HG02943 (cell line): Measurements from ENCODE around the gene LENG9.

ENCODE experiments used
- ATAC-seq: cut with Tn5 transposase; IDR thresholded peaks from one replicate; pipeline ENCODE4 v1.9.1; 2021; ENCODE audit warnings: mild to moderate bottlenecking, low read depth, moderate library complexity; ENCODE audit not compliant: unreplicated experiment

LENG9 gene

DNA sequence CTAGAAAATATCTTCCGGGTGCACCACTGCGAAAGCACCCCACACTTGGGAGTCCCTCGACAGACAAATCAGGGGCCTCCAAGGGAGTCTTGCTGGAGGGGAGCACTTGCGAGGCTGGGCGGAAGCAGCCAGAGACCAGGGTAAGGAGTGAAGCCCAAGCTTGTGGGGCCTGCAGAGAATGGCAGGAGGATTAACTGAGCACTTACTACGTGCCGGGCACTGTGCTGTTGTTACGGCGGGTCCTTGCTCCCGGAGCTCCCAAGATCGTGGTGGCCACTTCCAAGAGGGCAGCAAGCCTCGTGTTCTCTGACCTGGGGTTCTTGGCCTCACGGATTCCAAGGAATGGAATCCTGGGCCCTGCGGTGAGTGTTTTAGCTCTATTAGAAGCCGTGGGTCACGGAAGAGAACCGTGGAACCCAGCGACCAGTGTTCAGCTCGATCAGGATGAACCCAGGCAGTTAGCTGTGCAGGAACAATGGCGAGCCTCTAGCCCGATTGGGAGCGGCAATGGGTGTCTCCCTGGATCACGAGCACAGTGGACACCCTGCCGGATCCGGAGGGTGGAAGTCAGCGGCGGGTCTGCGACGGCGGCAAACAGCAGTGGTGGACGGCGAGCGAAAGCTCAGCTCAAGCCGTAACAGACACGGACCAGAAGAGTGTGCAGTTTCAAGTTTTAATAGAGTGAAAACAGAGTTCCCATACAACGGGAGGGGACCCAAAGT is 38.8 kb downstream of the LENG9 start:
- ATAC-seq: no peak

DNA sequence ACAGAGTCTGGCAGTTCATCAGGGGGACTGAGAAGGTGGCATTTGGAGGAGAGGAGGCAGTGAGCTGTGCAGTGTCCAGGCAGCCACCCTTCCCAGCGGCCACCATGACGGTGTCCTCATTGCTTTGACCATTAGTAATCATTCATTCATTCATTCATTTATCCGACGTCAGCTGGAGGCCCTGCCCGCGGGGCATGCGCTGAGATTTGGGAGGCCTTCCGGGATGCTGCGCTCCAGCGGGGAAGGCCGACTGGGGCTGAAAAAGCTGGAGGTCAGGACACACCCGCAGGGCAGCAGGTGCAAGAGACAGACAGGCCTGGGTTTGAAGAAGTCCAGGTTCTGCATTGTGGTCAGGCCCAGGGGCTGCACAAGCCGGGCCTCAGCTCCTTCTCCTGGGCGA is 39.4 kb downstream of the LENG9 start:
- no peak for ATAC-seq

DNA sequence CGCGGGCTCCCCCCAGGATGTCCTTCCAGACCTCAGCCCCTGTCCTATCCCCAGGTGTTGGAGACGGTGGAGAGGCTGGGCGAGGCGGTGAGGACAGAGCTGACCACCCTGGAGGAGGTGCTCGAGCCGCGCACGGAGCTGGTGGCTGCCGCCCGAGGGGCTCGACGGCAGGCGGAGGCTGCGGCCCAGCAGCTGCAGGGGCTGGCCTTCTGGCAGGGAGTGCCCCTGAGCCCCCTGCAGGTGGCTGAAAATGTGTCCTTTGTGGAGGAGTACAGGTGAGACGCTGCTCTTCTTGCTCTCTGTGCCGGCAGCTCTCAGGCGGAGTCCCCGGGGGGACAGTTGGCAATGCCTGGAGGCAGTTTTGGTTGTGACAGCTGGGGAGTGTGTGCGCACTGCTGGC is 41.4 kb downstream of the LENG9 start:
- ATAC-seq: no peak

DNA sequence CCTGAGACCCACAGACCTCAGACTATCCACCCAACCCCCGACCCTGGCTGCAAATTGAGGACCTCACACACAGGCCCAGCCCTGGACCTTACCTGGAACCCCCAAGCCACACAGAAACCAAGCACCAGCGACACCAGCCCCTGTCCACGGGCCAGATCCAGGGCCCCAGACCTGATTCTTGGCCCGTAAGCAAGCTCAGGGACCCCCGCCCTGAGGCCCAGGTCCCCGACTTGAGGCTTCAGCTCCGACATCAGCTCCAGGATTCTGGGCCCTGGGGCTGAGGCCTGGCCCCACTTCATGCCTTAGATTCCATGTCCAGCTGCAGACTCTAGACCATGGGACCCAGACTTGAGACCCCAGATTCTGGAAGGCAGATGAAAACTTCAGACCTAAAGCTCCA is 42.1 kb downstream of the LENG9 start:
- ATAC-seq: no peak

DNA sequence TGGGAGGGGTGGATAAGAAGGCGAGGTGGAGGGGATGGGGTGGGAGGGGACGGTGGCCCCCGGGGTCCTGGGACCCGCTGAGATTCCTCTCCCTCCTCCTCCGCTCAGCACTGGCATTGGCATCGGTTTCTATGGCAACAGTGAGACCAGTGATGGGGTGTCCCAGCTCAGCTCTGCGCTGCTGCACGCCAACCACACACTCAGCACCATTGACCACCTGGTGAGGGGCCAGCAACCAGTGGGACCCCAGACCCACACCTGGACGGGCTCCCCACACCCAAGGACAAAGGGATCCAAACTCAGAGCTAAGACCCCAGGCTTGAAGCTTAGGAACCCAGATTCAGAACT is 42.4 kb downstream of the LENG9 start:
- ATAC-seq: no peak

DNA sequence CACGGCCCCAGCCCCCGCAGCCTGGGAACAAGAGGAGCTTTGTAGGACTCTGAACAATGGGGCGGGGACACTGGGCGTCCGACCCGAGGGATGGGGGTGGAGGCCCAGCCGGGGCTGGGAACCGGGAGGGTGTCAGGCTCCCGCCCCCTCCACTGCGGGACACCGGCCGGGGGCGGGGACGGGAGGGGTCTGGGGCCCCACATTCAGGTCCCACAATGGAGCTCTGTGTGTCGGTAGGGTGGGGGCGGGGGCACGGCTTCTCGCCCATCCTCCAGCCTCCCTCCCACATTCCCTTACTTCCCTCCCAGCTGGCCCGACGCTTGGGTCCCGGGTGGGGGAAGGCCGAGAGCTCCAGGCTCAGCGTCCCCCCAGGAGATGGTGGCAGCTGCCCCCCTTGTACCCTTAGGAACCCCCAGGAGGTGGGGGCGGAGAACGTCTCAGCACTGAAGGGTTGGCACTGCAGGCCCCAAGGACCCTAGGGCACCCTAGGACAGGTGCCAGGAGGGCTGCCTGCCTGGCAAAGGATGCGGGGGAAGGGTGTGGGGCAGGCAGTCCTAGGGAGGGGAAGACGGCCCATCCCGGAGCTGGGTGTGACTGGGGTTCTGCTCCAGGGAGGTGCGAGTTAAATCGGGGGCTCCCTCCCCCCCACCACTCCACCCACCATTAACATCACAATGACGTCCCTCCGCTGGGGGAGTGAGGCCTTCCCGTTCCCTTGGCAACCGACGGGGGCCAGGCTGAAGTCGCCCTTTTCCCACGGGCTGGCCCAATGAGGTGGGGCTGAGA is 43.0 kb downstream of the LENG9 start:
- no peak for ATAC-seq

DNA sequence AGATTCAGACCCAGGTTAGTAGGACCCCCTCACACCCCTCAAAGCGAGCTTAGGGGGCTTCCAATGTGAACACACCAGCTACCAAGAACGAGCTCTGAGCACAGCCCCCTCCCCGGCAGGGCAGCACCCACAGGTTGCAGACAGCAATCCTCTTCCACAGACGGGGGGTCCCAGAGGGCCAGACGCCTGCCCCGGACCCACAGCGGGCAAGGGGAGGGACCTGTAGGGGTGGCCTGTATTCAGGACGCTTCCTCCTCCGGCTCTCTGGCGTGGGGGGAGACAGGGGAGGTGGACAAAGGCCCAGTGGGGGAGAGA is 43.6 kb downstream of the LENG9 start:
- ATAC-seq: no peak

DNA sequence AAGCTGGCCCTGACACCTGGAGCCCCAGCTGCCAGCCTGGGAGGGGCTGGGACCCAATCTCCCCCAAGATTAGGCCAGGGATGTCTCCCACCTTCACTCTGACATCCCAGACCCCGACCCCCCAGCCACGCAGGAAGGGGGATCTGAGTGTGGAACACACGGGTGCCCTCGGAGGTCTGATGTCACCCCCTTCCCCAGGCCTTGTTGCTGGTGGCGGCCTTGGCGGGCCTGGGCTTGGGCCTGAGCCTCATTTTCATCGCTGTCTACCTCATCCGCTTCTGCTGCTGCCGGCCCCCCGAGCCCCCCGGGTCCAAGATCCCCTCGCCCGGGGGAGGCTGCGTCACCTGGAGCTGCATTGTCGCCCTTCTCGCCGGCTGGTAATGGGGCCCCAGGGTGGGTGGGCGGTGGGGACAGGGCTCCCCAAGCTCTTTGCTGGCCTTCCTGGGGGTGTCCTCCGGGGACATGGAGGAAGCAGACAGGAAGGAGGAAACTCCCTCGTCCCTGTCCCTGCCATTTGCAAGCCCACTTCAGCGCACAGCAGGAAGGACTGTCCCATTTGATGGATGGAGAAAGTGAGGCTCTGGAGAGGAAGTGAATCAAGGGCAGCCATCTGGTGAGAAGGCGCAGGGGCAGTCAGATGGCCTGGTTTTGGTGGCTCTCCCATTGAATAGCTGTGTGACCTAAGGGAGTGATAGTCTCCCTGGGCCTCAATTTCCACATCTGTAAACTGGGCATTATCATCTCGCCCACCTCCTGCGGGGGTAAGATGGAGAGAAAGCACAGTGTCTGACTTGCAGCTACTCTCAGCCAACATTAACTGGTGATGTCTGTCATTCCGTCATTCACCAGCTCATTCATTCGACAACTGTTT is 44.4 kb downstream of the LENG9 start:
- ATAC-seq: no peak

DNA sequence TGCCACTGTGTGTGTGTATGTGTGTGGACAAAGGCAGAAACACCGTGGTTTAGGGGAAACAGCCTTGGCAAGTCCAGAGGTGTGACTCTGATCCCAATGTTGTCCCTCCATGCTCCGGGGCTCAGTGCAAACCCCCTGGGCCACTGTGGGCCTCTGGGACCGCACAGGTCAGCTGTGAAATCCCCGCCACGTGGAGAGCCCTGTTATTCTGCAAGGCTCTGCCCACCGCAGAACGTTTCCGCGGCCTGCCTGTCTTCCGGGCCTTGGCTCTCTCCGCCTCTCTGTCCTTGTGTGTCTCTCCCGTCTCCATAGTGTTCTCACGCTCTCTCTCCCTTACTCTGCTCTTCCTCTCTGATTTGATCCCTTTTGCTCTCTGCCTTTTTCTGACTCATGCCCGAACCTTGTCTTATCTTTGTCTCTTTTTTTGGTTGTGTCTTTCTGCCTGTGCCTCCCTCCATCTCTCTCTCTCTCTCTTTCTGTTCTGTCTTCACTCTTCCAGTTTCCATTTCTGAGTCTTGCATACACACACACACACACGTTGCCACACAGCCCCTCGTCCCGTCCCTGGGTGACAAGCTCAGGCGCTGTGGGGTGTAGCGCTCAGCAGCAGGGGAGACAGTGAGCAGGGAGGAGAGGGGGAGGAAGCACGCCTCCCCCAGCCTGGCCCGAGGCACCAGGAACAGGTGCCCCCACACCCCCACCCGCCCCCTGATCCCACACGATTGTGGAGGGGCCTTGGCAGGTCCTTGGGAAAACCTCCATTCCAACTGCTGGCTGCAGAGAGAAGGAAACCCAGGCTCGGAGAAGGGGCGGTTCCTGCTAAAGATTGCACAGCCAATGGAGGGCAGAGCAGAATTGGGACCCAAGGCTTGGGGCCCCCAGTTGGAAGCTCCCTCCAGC is 45.3 kb downstream of the LENG9 start:
- no peak for ATAC-seq

DNA sequence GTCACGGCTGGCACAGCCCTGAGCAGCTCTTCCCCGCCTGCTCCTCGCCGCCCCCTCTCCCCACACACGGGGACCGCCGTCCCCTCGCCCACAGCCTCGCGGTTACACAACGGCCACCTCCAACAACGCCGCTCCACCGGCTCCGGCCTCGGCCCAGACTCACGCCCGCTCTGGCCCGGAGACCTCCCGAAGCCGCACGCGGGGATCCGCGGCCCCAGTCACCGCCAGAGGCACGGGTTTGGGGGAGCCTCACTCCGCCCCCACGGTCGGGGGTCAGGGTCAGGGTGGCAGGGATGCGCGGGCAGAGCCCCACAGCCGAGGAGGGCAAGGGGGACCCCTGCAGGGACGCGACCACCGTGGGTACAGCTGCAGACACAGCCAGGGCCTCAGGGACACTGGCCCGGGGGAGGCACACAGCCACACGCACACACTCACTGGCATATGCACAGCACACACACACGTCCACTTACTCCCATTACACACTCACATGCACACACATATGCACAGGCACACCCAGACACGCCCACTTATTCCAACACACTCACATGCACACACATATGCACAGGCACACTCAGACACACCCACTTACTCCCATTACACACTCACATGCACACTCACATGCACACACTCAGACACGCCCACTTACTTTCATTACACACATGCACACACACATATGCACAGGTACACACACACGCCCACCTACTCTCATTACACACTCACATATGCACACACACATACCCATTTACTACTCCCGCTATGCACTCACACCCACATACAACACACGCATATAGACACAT is 46.7 kb downstream of the LENG9 start:
- no peak for ATAC-seq

DNA sequence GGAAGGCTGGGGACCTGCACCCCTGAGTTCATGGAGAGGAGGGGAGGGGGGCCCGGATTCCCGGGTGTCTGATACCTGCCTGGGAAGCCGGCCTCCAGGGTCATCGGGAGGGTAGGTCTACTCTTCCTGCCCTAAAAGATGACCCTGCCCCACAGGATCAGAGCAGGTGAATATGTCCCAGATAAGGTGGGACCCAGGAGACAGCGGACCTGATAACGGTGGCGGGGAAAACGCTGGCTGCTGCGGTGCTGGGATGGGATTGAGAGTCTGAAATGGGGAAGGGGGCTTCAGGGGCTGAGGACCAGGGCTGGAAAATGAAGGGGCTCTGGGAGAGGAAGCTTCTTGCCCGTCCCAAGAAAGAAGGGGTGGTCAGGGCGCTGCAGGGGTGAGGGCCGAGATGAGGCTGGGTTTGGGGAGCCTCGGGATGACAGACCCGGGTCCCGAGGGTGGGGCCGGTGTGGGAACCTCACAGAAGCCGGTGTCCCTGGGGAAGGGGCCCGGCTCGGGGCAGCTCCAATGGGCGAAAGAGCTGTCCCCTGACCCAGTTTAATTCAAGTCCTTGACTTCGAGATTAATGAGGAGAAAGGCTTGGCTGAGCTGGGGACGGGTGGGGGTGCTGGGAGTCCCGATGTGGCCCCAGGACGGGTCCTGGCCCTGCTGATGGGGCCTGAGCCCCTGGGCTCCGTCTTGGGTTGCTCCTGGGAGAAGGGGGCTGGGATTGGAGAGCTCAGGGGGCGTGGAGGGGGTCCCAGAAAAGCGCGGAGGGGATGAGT is 47.5 kb downstream of the LENG9 start:
- ATAC-seq: no peak

DNA sequence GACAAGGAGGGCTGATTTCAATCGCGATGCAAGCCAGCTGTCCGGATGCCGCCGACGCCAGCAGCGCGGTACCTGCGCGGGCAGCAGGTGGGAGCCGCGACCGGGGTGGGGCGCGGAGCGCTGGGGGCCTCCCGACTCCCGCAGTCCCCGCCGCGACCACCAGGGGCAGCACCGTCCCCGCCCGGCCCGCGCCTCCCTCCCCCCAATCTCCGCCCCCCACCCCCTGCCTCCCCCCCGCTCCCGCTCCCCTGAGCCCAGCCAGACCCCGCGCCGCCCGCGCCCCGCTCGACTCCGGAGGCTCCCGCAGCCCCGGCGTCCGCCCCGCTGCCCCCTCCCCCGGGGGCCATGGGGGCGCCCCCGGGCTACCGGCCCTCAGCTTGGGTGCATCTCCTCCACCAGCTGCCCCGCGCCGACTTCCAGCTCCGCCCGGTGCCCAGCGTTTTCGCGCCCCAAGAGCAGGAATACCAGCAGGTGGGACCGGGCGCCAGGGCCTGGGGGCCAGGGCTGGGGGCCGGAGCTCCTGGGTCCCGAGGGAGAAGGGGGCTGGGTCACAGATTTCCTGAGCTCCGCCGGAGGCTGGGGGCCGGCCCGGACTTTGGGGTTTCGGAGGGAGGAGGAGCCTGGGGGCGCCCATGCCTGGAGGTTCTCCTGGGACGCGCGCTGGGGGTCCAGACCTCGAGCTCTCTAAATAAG is 48.2 kb downstream of the LENG9 start, which contains the start of gene TTYH1:
Gene TTYH1, plus strand, starts transcription at position 257 of the 693 bp plus-strand sequence. Its CDS starts 89 bp downstream, at position 346.
- ATAC-seq: no peak

DNA sequence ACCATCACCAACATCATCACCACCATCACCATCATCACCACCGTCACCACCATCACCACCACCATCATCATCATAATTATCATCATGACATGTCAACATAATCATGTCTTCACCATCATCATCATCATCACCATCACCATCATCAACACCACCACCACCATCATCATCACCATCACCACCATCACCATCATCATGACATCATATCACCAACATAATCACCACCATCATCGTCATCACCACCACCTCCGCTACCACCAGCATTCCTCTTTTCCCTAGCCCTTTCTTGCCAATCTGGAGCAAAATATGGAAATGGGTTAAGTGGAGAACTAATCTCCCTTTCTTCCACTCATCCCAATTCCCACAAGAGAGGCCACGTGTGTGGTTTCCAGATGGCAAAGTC is 49.4 kb downstream of the LENG9 start:
- no peak for ATAC-seq

DNA sequence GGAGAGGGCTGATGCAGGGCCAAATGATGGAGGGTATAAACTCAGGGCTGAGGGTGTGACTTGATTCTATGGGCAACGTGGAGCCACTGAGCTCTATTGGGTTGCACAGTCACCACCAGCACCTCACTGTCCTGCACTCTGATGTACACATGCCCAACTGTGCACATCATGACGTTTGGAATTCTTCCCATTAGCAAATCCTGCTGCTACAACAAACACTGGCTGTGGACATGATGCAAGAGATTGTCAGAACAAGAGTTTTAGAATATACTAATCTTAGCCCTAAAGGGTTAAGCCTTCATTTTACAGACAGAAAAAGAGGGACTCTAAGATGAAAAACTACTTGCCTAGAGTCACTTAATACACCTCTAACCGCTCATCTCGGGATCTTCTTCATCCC is 50.7 kb downstream of the LENG9 start:
- no peak for ATAC-seq
